GM18505 (cell line): ENCODE measurements around the gene ADIPOR2.
A peak's percentile ranks its signal among the peaks of the same experiment; 100 is the strongest.

Experiments
- ATAC-seq: cut with Tn5 transposase; IDR thresholded peaks from one replicate; pipeline ENCODE4 v1.9.1; 2021; ENCODE audit not compliant: unreplicated experiment
- POLR2A ChIP-seq: IDR thresholded peaks from 4 replicates; pipeline ENCODE4 v1.6.1; 2011; ENCODE audit warnings: borderline replicate concordance; ENCODE audit not compliant: insufficient read depth, insufficient read length; ENCODE audit errors: extremely low read depth

Gene ADIPOR2

GRCh38 chr12:1801303-1801975 lies 110.6 kb downstream of the ADIPOR2 start:
- ATAC-seq: no peak
- no peak for TF ChIP-seq POLR2A

- no peak for ATAC-seq
- no peak for TF ChIP-seq POLR2A
Measured at GRCh38 chr12:1803736-1804135, 112.9 kb downstream of the ADIPOR2 start.

GRCh38 chr12:1804545-1805332 lies 113.9 kb downstream of the ADIPOR2 start:
- peak; percentile 57 for ATAC-seq
- TF ChIP-seq POLR2A: peak; percentile 74

GRCh38 chr12:1805441-1806081 lies 114.7 kb downstream of the ADIPOR2 start:
- no peak for TF ChIP-seq POLR2A

GRCh38 chr12:1806301-1807086 lies 115.6 kb downstream of the ADIPOR2 start:
- TF ChIP-seq POLR2A: no peak

More at GRCh38 chr12:1805441-1806081, 114.7 kb downstream of the ADIPOR2 start:
- no peak for ATAC-seq

GRCh38 chr12:1807087-1807860 lies 116.4 kb downstream of the ADIPOR2 start:
- no peak for TF ChIP-seq POLR2A
- no peak for ATAC-seq

More at GRCh38 chr12:1806301-1807086, 115.6 kb downstream of the ADIPOR2 start:
- ATAC-seq: no peak

- no peak for ATAC-seq
Measured at GRCh38 chr12:1808036-1808797, 117.3 kb downstream of the ADIPOR2 start.

GRCh38 chr12:1808798-1809480 lies 118.1 kb downstream of the ADIPOR2 start:
- no peak for ATAC-seq
- no peak for TF ChIP-seq POLR2A

More at GRCh38 chr12:1808036-1808797, 117.3 kb downstream of the ADIPOR2 start:
- TF ChIP-seq POLR2A: no peak

GRCh38 chr12:1809591-1810190 lies 118.8 kb downstream of the ADIPOR2 start:
- ATAC-seq: no peak
- no peak for TF ChIP-seq POLR2A

- ATAC-seq: no peak
- TF ChIP-seq POLR2A: no peak
Measured at GRCh38 chr12:1810201-1810930, 119.5 kb downstream of the ADIPOR2 start.

- no peak for ATAC-seq
- no peak for TF ChIP-seq POLR2A
Measured at GRCh38 chr12:1810931-1811280, 120.0 kb downstream of the ADIPOR2 start.
